ENCODE measurements around the gene DYNLT2.

GRCh38 chr6:169701954-169702839 lies 49.2 kb downstream of the DYNLT2 start, which contains the start of the genes C6orf120 and WDR27:
- peak; percentile 93 for TF ChIP-seq GABPA (IDR thresholded peaks at IDR 0.05; ENCODE audit: low read depth, low read length)
- TF ChIP-seq GABPA (CRISPR knock-in tag; IDR thresholded peaks at IDR 0.05; ENCODE audit: low read depth) = peak; percentile 97
- TF ChIP-seq HDAC2 (CRISPR knock-in tag; IDR thresholded peaks at IDR 0.05) = peak; percentile 86
- TF ChIP-seq ELF1 (CRISPR knock-in tag; IDR thresholded peaks at IDR 0.05) = peak; percentile 90
- TF ChIP-seq, protein P1, sequence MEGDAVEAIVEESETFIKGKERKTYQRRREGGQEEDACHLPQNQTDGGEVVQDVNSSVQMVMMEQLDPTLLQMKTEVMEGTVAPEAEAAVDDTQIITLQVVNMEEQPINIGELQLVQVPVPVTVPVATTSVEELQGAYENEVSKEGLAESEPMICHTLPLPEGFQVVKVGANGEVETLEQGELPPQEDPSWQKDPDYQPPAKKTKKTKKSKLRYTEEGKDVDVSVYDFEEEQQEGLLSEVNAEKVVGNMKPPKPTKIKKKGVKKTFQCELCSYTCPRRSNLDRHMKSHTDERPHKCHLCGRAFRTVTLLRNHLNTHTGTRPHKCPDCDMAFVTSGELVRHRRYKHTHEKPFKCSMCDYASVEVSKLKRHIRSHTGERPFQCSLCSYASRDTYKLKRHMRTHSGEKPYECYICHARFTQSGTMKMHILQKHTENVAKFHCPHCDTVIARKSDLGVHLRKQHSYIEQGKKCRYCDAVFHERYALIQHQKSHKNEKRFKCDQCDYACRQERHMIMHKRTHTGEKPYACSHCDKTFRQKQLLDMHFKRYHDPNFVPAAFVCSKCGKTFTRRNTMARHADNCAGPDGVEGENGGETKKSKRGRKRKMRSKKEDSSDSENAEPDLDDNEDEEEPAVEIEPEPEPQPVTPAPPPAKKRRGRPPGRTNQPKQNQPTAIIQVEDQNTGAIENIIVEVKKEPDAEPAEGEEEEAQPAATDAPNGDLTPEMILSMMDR (CRISPR knock-in tag; IDR thresholded peaks at IDR 0.05) = peak; percentile 54

Data from HepG2 (cell line).